Mononuclear cell (primary cell): Measurements from ENCODE around the gene TLR8. TPM values are rescaled to one million over a fixed set of nuclear protein-coding genes. Genes with fewer than 3 reads are reported as not detected.

ENCODE experiments used
- H3K27me3 ChIP-seq: 2 replicates; pipeline ENCODE4 v1.6.0; 2011; ENCODE audit warnings: low read length, control low read depth; ENCODE audit not compliant: insufficient read depth
- H3K4me1 ChIP-seq: 2 replicates; pipeline ENCODE4 v1.5.1; 2011; ENCODE audit warnings: mild to moderate bottlenecking, low read length, control low read depth; ENCODE audit not compliant: insufficient read depth
- H3K4me3 ChIP-seq: 2 replicates; pipeline ENCODE4 v1.5.1; 2011; ENCODE audit warnings: mild to moderate bottlenecking, low read length, moderate library complexity
- H3K9me3 ChIP-seq: 2 replicates; pipeline ENCODE4 v1.5.1; 2011; ENCODE audit warnings: low read depth, mild to moderate bottlenecking, control low read depth, low read length
- total RNA-seq: library from RNA; depleted of rRNA; stranded (reverse); fragments of >200 nt; gene quantifications from one replicate; pipeline ENCODE4 v1.2.3, GENCODE V29; 2012

The TLR8 gene
- total RNA-seq, 1 donor: 18.4 TPM

GRCh38 chrX:12947545-12948235 is 41.3 kb downstream of the TLR8 start:
- Histone ChIP-seq H3K4me1 (peaks cover 64% of the 10 kb centered on the region), H3K27me3 (no peaks in the 10 kb centered on the region), H3K9me3 (no peaks in the 10 kb centered on the region), H3K4me3 (no peak overlapping the region)

GRCh38 chrX:12948495-12948894 is 42.1 kb downstream of the TLR8 start:
- no peak overlapping the region for H3K4me3 ChIP-seq
- H3K4me1 ChIP-seq: peaks cover 72% of the 10 kb centered on the region
- no peaks in the 10 kb centered on the region for H3K9me3 ChIP-seq
- no peaks in the 10 kb centered on the region for H3K27me3 ChIP-seq

- Histone ChIP-seq H3K4me1 (peaks cover 80% of the 10 kb centered on the region), H3K9me3 (no peaks in the 10 kb centered on the region), H3K4me3 (no peak overlapping the region), H3K27me3 (no peaks in the 10 kb centered on the region)
Observed at GRCh38 chrX:12949205-12949926, 42.9 kb downstream of the TLR8 start.

- peak overlapping the region; percentile 28 for H3K4me3 ChIP-seq
- H3K4me1 ChIP-seq: peaks cover 88% of the 10 kb centered on the region
- H3K9me3 ChIP-seq: no peaks in the 10 kb centered on the region
- no peaks in the 10 kb centered on the region for H3K27me3 ChIP-seq
Observed at GRCh38 chrX:12949927-12950656, 43.7 kb downstream of the TLR8 start.

- Histone ChIP-seq H3K9me3 (no peaks in the 10 kb centered on the region), H3K4me1 (peaks cover 97% of the 10 kb centered on the region), H3K27me3 (no peaks in the 10 kb centered on the region), H3K4me3 (peak overlapping the region; percentile 28)
Observed at GRCh38 chrX:12950851-12951594, 44.6 kb downstream of the TLR8 start.

- Histone ChIP-seq H3K4me1 (peaks cover 94% of the 10 kb centered on the region), H3K4me3 (peak overlapping the region; percentile 24), H3K9me3 (no peaks in the 10 kb centered on the region), H3K27me3 (no peaks in the 10 kb centered on the region)
Observed at GRCh38 chrX:12951595-12951975, 45.2 kb downstream of the TLR8 start.

- H3K4me3 ChIP-seq: no peak overlapping the region
- peaks cover 87% of the 10 kb centered on the region for H3K4me1 ChIP-seq
- H3K27me3 ChIP-seq: no peaks in the 10 kb centered on the region
- H3K9me3 ChIP-seq: no peaks in the 10 kb centered on the region
Observed at GRCh38 chrX:12953420-12953819, 47.0 kb downstream of the TLR8 start.

GRCh38 chrX:12954376-12954775 is 48.0 kb downstream of the TLR8 start:
- no peaks in the 10 kb centered on the region for H3K27me3 ChIP-seq
- no peaks in the 10 kb centered on the region for H3K9me3 ChIP-seq
- H3K4me1 ChIP-seq: peaks cover 81% of the 10 kb centered on the region
- H3K4me3 ChIP-seq: no peak overlapping the region

- no peaks in the 10 kb centered on the region for H3K27me3 ChIP-seq
- no peak overlapping the region for H3K4me3 ChIP-seq
- H3K4me1 ChIP-seq: peaks cover 81% of the 10 kb centered on the region
- H3K9me3 ChIP-seq: no peaks in the 10 kb centered on the region
Observed at GRCh38 chrX:12954981-12955380, 48.6 kb downstream of the TLR8 start.

GRCh38 chrX:12955882-12956703 is 49.7 kb downstream of the TLR8 start:
- Histone ChIP-seq H3K9me3 (no peaks in the 10 kb centered on the region), H3K4me3 (peak overlapping the region; percentile 33), H3K27me3 (no peaks in the 10 kb centered on the region), H3K4me1 (peaks cover 80% of the 10 kb centered on the region)

- Histone ChIP-seq H3K4me3 (peak overlapping the region; percentile 33), H3K4me1 (peaks cover 78% of the 10 kb centered on the region), H3K9me3 (no peaks in the 10 kb centered on the region), H3K27me3 (no peaks in the 10 kb centered on the region)
Observed at GRCh38 chrX:12956704-12957534, 50.5 kb downstream of the TLR8 start.

- no peak overlapping the region for H3K4me3 ChIP-seq
- no peaks in the 10 kb centered on the region for H3K9me3 ChIP-seq
- no peaks in the 10 kb centered on the region for H3K27me3 ChIP-seq
- H3K4me1 ChIP-seq: peaks cover 70% of the 10 kb centered on the region
Observed at GRCh38 chrX:12958059-12958458, 51.6 kb downstream of the TLR8 start.

- H3K4me1 ChIP-seq: peaks cover 66% of the 10 kb centered on the region
- no peaks in the 10 kb centered on the region for H3K27me3 ChIP-seq
- no peaks in the 10 kb centered on the region for H3K9me3 ChIP-seq
- no peak overlapping the region for H3K4me3 ChIP-seq
Observed at GRCh38 chrX:12958461-12958860, 52.0 kb downstream of the TLR8 start.
